CD4-positive, alpha-beta T cell treated with Interferon alpha-2 for 1 hour (primary cell): ENCODE data around the gene BORCS8.
"Not testable (repeated sequence)": the region's sequence is repeated elsewhere in the genome, so short reads cannot be mapped to it uniquely, and the experiment has no call there.

Source experiments
- DNase-seq, 2 donors: peaks; one replicate each; pipeline ENCODE4 v3.0.0-alpha.2; 2020 to 2022

The BORCS8 gene

GRCh38 chr19:19147344-19147743 is 44.6 kb downstream of the BORCS8 start:
- DNase-seq, result no peak

GRCh38 chr19:19146865-19147264 is 45.1 kb downstream of the BORCS8 start:
- DNase-seq, result no peak

- peak; percentile 80 to 87 for DNase-seq
Measured at GRCh38 chr19:19145684-19146608, 46.0 kb downstream of the BORCS8 start.

- DNase-seq, result no peak
Measured at GRCh38 chr19:19145281-19145680, 46.7 kb downstream of the BORCS8 start.

- no peak for DNase-seq
Measured at GRCh38 chr19:19142347-19142746, 49.6 kb downstream of the BORCS8 start.

DNA sequence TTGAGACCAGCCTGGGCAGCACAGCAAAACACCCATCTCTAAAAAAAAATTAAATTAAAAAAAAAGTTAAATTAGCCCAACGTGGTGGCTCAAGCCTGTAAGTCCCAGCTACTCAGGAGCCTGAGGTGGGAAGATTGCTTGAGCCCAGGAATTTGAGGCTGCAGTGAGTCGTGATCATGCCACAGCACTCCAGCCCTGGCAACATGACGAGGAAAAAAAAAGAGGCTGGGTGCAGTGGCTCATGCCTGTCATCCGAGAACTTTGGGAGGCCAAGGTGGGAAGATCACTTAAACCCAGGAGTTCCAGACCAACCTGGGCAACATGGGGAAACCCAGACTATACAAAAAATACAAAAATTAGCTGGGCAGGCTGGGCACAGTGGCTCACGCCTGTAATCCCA is 51.5 kb downstream of the BORCS8 start:
- DNase-seq, result no peak

DNA sequence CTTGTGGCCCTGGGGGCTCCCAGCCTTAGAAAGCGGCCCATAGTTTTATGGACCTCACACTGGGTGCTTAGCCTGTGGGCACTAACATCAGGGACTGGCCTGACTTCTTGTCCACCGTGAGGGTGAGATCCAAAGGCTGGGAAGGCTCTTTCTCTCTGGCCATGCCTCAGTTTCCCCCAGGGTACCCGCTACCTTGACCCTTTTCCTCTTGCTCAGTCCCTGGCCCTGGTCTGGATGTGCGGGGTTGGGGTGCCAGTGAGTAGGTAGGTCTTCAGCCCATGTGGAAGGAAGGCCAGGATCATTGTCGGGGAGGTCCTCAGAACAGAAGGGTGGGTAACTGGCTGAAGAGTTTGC is 52.1 kb downstream of the BORCS8 start:
- no peak for DNase-seq

GRCh38 chr19:19138109-19138981 is 53.6 kb downstream of the BORCS8 start, which contains the start of gene TMEM161A:
Gene TMEM161A, minus strand, starts transcription at chr19:19138478. Its CDS starts 50 bp downstream, at chr19:19138428.
- peak; percentile 96 to 98 for DNase-seq

GRCh38 chr19:19137556-19138108 is 54.3 kb downstream of the BORCS8 start:
- no peak for DNase-seq

- not testable (repeated sequence) for DNase-seq
Measured at GRCh38 chr19:19135713-19136112, 56.2 kb downstream of the BORCS8 start.

GRCh38 chr19:19134687-19135158 is 57.2 kb downstream of the BORCS8 start:
- DNase-seq, result peak; percentile 34 to 45

DNA sequence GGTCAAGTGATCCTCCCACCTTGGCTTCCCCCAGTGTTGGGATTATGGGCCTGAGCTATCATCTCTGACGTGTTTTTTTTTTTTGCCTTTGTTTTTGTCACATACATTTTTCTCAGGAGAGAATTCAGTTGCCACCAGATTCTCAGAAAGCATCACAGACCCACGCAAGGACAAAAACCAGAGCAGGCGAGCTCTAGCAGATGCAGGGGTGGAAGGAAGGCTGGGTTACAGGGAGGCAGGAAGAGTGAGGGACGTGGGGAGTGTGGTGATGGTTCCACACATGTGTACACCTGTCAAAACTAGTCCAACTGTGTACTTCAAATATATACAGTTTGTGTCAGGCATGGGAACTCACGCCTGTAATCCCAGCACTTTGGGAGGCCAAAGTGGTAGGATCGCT is 58.0 kb downstream of the BORCS8 start:
- DNase-seq, result no peak

DNA sequence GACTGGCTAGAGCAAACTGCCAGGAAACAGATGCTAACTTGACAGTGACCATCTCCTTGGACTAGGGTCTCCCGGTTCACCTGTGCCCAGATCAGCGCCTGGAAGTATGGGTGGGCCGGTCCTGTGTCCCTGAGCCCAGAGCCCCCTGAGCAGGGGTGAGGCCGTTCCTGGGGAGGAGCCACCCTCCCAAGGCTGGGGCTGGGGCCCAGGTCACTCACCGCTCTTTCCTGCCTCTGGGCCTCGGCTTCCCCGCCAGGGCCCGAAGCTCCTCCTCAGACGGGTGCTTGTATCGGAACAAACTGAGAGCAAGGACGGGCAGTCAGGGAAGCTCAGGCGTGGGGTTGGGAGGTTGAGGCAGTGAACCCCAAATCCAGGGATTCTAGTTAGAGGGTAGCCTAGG is 59.0 kb downstream of the BORCS8 start:
- no peak for DNase-seq

DNA sequence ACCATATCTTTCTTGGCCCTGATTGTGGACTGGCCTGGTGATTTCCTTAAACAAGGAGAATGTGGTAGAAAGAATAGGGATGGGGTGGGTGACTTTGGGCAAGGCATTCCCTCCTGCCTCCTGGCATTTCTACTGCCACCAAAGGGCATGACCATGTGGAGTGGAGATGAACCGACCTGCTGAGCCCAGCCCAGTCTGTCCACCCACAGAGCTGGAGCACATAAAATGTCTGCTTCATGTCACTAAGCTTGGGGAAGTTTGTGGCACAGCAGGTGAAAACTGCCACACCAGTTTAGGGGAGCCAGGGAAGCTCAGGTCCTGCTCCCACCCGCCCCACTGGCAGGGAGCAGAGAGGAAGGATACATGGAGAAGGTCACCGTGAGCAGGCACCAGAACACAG is 60.0 kb downstream of the BORCS8 start:
- no peak for DNase-seq
